HG03432 (cell line): ENCODE data around the gene NAAA.
A peak's percentile ranks its signal among the peaks of the same experiment; 100 is the strongest.
"Not testable (repeated sequence)": the region's sequence is repeated elsewhere in the genome, so short reads cannot be mapped to it uniquely, and the experiment has no call there.

ENCODE experiments used
- ATAC-seq: cut with Tn5 transposase; IDR thresholded peaks from one replicate; pipeline ENCODE4 v1.9.1; 2021; ENCODE audit warnings: mild to moderate bottlenecking, moderate library complexity; ENCODE audit not compliant: unreplicated experiment

The NAAA gene

GRCh38 chr4:75940692-75941253, at the start of gene NAAA:
Gene NAAA, minus strand, starts transcription at chr4:75941013. Its CDS starts 64 bp downstream, at chr4:75940949.
- ATAC-seq = peak; percentile 92

GRCh38 chr4:75989846-75990528, 49.2 kb upstream of the NAAA start:
- no peak for ATAC-seq

- no peak for ATAC-seq
These were observed 44.3 kb upstream of the NAAA start for GRCh38 chr4:75985116-75985515.

- ATAC-seq = no peak
These were observed 39.8 kb upstream of the NAAA start for GRCh38 chr4:75980576-75980975.

- ATAC-seq = no peak
These were observed 35.4 kb upstream of the NAAA start for GRCh38 chr4:75976177-75976576.

GRCh38 chr4:75973766-75974165, 33.0 kb upstream of the NAAA start:
- ATAC-seq = no peak

- ATAC-seq = no peak
These were observed 27.3 kb upstream of the NAAA start for GRCh38 chr4:75968084-75968483.

GRCh38 chr4:75963558-75963957, 22.7 kb upstream of the NAAA start:
- no peak for ATAC-seq

- ATAC-seq = not testable (repeated sequence)
These were observed 21.3 kb upstream of the NAAA start for GRCh38 chr4:75962072-75962471.

GRCh38 chr4:75958546-75958945, 17.7 kb upstream of the NAAA start:
- not testable (repeated sequence) for ATAC-seq

- ATAC-seq = not testable (repeated sequence)
These were observed 14.0 kb upstream of the NAAA start for GRCh38 chr4:75954811-75955210.

- ATAC-seq = no peak
These were observed 12.7 kb upstream of the NAAA start for GRCh38 chr4:75953509-75953908.

GRCh38 chr4:75950213-75950815, 9.5 kb upstream of the NAAA start:
- no peak for ATAC-seq

- ATAC-seq = peak; percentile 89
These were observed 8.1 kb upstream of the NAAA start for GRCh38 chr4:75948822-75949444.

GRCh38 chr4:75939890-75940691, 722 bp downstream of the NAAA start:
- peak; percentile 65 for ATAC-seq

- ATAC-seq = no peak
These were observed 5.2 kb downstream of the NAAA start for GRCh38 chr4:75935628-75936027.

GRCh38 chr4:75930152-75930551, 10.7 kb downstream of the NAAA start:
- ATAC-seq = no peak

GRCh38 chr4:75924916-75925315, 15.9 kb downstream of the NAAA start:
- not testable (repeated sequence) for ATAC-seq

- ATAC-seq = no peak
These were observed 16.4 kb downstream of the NAAA start for GRCh38 chr4:75924309-75924827.

- no peak for ATAC-seq
These were observed 18.2 kb downstream of the NAAA start for GRCh38 chr4:75922588-75922987.

GRCh38 chr4:75921910-75922309, 18.9 kb downstream of the NAAA start:
- no peak for ATAC-seq
